HG02884 (cell line): ENCODE measurements around the gene LSM14B.
"Not testable (repeated sequence)": the region's sequence is repeated elsewhere in the genome, so short reads cannot be mapped to it uniquely, and the experiment has no call there.

Experiments
- ATAC-seq: cut with Tn5 transposase; IDR thresholded peaks from one replicate; pipeline ENCODE4 v1.9.1; 2021; ENCODE audit warnings: mild to moderate bottlenecking, moderate library complexity; ENCODE audit not compliant: unreplicated experiment

The LSM14B gene

DNA sequence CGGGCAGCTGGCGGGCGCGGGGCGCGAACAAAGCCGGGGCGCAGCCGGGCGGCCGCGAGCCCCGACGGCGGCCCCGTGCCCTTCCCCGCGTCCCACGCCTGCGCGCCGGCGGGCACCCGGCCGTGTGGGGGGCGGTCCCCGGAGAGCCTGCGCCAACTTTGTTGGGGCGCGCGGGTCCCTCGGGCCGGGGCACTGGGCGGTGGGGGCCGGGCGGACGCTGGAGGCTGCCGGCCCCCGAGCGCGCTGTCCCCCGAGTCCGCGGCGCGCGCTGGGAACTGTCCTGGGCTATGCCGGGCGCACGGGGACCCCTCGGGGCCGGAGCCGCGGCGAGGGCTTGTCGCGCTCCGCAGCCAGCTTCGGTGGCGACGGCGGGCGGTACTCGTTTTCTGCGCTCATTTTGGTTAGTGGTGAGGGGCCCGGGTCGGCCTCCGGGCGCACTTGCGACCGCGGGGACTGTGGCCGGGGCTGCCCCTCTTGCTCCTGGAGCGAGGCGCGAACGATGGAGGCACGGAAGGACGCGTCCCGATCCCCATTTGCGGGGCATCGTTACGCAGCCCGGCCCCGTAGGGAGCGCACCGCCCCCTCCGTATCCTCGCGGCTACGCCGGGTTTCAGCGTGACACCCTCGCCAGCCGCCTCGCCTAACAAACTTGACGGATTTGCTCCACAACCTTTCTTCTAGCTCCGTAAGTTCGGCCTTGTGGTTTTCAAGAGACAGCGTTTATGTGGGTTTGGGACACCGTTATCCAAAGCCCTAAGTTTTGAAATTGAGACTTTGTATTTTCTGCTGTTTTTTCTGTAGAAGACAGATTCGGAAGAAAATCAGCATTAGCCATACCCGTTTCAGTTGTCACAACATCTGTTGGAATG is 21.9 kb downstream of the LSM14B start:
- ATAC-seq = no peak

DNA sequence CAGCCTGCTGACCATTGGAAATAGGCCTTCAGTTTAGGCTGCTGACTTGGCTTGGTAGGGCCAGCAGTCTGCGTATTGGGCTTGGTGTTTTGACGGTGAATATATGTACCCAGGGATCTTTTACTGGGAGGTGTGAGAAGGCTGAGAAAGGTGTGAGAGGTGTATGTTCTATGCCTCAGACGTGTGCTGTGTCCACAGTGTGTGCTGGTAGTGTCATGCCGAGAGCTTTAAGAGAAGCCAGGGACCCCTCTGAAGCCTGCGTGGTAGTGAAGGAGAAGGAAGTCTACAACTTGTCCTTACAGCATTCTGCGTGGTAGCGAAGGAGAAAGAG is 23.4 kb downstream of the LSM14B start:
- no peak for ATAC-seq

DNA sequence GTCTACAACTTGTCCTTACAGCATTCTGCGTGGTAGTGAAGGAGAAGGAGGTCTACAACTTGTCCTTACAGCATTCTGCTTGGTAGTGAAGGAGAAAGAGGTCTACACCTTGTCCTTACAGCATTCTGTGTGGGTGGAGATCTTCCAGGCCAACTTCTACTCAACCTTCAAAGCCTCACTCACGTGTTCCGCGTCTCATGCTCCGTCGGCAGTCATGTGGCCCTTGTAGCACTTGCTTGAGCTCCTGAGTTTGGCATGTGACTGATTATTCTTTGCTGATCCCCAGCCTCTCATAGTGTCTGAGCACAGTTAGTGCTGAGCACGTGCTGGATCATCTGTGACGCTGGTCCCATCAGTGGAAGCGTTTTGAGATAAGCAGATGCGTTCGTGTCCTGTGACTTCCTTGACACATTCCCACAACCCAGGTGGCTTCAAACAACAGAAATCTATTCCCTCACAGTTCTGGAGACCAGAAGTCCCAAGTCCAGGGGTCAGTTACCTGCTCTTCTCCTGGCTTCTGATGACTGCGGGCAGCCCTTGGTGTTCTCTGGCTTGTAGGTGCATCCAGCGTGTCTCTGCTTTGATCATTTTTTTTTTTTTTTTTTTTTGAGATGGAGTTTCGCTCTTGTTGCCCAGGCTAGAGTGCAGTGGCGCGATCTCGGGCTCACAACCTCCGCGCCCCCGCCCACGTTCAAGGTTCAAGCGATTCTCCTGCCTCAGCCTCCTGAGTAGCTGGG is 23.9 kb downstream of the LSM14B start:
- ATAC-seq = no peak

DNA sequence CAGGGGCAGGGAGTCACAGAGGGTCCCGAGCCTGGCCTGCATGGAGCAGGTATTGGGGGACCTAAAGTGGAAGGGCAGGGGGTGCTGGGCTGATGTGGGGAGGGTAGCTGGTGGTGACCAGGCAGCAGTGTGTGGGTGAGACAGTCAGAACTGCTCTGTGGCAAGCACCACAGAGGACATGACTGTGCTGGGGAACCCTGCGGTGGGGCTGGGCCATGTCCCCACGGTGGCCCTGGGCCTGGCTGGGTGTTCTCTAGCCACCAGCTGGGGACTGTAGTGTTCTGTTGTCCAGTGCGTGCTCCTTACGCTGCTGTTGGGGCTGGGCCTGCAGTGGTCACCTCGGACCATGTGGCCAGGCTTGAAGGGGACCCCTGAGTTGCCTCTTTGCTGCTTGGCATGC is 24.9 kb downstream of the LSM14B start:
- no peak for ATAC-seq

DNA sequence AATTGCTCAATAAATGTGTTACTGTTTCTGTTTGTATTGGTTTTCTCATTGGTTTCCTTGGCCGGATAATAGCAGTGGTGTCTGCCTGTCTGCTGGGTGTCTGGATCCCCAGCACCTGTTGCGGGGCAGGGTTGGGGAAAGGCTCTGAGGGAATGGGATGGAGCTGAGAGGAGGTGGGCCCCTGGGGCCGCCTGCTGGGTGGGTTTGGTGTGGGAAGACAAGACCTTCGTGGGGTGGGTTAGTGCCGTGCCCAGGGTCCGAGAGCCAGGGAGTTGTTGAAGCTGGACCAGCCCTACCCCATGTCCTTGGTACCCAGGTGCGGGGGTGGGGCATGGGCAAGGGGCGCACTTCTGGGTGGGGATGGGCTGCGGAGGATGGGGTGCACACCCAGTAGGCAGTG is 25.3 kb downstream of the LSM14B start:
- no peak for ATAC-seq

DNA sequence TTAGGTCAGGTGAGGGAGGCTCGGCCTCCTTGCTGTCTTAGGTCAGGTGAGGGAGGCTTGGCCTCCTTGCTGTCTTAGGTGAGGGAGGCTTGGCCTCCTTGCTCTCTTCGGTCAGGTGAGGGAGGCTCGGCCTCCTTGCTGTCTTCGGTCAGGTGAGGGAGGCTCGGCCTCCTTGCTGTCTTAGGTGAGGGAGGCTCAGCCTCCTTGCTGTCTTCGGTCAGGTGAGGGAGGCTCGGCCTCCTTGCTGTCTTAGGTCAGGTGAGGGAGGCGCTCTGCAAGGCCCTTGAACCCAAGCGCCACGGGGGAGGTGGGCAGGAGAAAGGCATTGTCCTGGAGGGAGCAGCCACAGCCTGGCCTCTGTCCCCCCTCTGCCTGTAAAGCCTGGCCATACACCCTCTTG is 26.1 kb downstream of the LSM14B start:
- not testable (repeated sequence) for ATAC-seq

DNA sequence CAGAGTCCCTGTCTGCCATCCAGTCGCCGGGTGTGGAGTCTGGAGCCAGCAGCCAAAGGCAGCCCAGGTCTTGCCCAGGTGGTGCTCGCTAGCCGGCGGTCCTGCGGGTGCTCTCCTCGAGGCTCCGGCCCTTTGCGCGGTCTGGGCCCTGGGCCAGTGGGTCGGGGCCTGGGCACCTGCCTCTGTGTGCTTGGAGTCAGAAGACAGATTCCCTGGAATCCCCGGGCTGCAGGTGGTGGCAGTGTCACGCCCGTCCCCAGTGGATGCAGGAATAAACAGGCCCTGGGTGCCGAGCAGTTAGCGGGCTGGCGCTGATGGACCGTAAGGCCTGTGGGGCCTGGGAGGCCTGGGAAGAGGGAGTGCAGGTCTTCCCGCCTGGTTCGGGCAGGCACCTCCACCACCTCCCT is 26.6 kb downstream of the LSM14B start:
- ATAC-seq = no peak

DNA sequence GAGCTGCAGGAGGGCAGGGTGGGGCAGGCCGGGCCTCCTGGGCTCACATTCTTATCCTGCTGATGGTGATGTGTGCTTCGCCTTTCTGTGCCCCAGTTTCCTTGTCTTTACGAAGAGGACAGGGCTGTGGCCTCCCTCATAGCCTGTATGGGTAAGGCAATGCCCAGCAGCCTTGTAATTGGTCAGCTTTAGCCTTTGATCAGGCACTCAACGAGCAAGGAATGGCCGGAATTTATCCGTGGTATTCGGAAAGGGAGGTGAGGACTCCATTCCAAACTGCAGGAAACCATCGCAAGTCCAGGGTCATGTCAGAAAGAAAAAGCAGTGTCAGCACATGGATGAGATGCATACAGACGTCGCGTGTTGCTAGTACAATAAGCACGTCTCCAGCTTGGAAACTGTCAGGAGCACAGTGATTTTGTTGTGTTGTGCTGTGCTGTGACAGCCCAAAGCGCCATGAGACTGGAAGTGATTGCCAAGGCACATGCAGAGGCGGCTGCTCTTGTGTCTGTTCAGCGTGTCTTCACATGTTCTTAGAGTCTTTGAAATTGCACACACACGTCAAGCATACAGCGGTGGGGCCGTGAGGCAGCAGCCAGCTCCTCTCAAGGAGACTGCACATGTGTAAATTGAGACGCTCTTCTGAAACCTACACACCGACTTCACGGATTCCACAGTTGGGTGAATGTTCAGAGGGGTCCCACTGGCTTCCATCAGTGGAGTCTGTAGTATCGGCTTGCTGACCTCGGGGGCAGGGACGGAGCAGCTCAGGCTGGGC is 27.4 kb downstream of the LSM14B start:
- ATAC-seq = no peak

DNA sequence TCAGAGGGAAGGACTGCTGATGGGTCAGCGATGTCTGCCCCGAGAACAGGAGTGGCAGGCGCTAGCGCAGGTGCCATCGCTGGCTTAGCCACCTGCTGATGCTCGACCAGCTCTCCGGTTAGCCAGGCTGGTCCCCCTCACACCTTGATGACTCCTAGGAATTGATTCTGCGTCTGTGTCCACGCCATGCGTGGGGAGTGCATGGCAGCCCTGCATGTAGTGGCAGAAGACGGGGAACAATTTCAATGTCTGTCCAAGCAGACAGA is 28.0 kb downstream of the LSM14B start:
- no peak for ATAC-seq

DNA sequence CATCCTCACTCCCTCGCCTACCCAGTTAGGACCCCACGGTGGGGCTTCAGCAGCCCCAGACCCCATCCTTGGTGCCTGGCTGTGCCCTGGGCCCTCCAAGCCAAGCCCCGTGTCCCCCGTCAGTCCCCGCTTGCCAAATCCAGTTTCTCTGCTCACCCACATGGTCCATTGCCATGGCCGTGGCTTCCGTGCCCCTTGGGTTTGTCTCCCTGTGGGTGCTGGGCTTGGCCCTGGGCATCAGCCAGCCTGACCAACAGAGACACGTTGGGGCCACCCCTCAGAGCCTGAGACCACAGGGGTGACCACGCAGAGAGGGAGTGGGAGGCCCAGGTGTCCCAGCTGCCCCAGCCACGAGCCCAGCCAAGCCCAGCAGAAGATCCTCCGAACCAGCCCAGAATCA is 28.9 kb downstream of the LSM14B start:
- ATAC-seq = no peak

DNA sequence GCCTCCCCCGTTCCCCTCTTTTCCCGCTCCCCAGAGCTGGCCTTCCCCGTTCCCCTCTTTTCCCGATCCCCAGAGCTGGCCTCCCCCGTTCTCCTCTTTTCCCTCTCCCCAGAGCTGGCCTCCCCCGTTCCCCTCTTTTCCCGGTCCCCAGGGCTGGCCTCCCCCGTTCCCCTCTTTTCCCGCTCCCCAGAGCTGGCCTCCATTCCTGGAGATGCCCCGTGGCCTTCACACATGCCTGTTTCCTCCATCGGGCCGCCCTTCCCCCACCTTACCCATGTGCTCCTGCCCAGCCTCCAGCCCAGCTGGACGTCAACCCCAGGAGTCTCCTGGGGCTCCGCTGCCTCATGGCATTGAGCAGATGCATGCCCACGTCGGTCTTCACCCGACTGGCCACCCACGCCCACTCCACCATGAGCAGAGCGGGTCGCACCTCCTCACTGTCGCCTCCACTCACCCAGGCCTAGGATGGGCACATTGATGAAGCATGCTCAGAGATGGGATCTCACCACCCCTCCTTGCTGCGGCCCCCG is 29.6 kb downstream of the LSM14B start:
- ATAC-seq = no peak

DNA sequence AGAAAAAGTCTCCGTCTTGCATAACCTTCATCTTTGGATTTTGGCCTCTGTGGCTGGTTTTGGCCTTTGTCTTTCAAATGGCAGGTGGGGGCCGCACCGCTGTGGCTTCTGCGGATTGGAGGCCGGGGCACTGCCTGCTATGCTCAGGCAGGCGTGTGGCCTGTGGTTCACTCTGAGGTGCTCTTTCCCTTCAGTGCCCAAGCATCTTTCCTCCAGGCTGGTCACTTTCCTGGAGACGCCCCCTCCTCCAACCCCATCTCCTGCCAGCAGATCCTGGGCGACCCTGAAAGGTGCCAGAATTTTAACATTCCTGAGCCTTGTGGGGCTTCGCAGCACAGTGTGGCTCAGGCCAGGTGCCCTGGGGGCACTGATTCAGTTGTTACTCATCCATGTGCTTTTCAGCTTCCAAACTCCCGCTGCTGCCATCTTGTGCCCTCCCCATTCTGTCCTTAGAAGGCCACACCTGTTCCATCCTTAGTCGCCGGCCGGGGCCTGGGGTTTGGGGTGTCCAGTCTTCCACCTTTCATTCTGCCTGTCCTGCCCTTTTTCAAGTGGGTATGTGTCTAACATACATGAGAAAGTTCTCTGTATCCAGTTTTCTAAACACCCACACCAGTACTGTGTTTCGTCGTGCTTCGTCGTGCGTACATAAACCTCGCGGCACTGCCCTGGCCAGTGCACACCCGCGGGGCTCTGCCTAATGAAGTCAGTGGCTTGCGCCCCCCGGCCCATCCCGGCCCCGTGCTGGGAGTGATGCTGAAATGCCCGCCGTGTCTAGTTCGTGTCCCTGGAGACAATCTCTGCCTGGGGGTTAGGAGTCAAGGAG is 33.4 kb downstream of the LSM14B start:
- no peak for ATAC-seq

DNA sequence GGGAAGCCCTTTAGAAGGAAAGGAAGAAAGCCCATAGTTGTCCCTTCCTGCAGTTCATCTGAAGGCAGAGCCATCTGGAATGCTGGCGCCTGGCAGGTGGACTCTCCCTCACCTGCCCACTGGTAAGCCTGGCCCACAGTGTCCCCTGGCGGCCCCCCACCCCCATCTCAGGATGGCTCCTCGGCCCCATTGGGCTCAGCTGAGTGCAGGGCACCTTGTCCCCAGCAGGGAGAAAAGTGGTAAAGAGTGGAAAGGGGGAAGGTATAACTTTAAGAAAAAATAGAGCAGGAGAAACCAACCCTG is 33.9 kb downstream of the LSM14B start:
- ATAC-seq = no peak

DNA sequence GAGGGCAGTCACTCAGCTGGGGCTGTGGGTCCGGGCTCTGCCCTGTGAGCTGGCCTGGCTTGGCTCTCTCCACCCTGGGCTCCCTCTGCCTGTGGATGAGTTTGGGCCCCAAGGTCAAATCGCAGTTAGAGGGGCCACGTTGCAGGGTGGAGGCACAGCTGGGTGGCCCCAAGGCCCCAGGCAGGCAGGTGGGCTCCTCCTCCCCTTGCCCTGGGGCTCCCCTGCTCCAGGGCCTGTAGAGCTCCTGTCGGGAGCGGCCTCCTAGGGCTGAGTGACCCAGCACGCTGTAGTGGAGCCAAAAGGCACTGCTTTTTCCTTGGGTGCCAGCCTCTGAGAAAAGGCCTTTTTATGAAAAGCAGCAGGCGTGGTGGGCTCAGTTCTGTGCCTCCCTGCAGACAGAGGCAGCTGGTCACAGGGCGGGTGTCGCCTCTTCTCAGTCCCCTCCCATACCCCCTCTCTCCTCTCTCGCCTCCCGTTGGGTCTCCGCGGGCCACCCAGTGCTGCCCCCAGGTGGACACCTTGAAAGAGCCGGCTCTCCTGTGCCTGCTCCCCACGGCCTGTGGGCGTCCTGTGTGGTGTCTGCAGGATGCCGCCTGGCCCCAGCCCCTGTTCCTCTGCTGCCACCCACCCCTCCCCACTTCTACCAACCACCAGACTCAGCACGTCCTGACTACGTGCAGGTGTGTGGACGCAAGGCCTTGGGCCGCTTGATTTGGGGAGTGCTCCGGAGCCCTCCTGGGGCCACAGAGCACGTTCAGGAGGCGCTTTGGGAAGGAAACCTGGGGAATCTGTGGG is 34.5 kb downstream of the LSM14B start:
- ATAC-seq = no peak

DNA sequence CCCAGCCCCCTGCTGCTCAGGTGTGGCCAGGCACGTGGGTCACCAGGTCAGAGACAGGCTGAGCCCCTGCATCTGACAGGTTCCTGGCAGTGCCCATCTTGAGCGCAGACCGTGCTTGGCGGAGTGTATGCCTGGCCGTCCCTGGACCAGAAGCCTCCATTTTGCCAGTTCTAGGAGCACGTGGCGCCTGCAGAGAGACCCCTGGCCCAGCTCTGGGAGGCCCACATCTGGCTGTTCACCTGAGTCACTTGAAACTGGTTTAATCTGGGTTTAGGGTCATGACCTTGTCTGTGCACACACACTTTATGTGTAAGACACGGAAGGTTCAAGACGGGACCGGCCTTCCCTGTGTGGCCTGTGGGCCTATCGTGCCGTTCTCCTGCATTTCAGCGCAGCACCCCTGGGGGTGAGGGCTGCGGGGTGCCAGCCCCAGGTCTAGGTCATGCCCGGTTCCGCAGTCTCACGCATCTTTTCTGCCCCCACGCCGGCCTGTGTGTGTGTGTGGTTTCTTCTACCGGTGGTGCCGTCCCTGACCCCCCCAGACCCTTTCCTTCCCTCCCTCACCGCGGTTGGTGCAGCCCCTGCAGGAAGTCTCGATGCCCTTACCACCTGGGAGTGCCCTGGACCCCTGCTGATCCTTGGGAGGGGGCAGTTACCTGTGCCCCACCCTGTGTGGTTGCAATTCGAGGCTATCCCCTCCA is 35.3 kb downstream of the LSM14B start:
- ATAC-seq = no peak

DNA sequence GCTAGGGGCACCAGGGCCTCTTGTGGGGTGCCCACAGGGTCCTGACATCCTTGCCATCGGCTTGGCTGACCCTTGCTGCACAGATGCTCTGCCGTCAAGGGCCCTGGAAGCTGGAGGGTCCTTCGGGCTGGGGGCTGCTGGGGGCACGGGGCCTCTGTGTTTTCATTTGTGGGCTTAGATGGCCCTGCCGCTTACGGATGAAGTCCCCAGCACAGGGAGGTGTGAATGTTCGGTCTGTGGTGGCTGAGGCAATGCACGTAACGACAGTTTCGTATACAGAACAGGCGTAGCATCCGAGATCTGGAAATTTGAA is 35.8 kb downstream of the LSM14B start:
- ATAC-seq = no peak

DNA sequence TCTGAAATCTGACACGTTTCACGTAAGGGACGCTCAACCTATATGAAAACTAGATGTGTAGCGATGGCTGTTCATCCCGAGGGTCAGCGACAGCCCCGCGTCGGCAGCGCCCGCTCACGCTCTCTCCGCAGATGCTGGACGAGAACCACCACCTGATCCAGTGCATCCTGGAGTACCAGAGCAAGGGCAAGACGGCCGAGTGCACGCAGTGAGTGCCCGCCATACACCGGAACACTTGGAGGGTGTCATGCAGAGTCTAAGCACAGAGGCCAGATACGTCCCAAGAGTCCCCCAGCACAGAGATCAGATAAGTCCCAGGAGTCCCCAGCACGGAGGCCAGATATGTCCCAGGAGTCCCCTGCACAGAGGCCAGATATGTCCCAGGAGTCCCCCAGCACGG is 36.3 kb downstream of the LSM14B start:
- no peak for ATAC-seq

DNA sequence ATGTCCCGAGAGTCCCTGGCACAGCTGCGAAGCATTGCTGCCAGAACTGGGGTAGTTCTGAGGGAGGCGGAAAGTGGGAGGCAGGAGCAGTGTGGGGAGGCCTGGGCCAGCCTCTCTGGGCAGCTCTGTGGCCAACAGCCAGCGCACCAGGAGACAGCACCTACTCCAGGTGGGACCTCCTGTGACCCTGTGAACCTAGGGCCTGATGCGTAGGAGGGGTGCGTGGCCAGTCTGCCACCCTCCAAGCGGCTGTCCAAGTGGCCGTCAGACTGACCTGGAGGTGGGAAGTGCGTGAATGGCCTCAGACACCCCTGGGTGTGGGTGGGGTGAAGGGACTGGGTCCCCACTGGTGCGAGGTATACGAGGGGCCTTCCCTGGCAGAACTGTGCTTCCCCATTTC is 36.8 kb downstream of the LSM14B start:
- ATAC-seq = no peak

DNA sequence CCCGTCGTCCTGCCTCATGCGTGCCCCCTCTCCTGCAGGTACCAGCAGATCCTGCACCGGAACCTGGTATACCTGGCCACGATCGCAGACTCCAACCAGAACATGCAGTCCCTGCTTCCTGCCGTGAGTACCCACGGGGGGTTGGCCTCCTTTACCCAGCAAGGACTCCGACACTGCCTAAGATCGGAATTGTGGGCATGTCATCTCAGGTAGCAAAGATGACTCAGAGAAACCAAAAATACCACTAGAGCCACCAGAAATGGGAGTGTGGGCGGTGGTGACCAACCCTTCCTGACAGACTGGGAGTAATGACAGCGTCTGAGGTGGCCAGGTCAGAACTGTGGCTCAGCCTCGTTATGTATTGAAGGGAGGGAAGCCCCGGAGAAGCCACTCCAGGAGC is 37.6 kb downstream of the LSM14B start:
- no peak for ATAC-seq

DNA sequence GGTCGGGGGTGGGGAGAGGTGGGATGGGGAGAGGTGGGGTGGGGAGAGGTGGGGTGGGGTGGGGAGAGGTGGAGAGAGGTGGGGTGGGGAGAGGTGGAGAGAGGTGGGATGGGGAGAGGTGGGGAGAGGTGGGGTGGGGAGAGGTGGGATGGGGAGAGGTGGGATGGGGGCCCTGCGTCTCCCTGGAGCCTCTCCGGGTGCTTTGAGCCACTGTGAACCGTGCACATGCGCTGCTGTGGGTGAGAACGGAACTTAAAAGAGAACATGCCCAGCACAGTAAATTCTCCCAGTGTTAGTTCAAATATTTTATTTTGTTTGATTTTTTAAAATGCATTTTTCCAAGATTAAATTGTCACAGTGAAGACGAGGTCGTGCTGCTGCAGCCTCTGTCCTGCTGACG is 38.0 kb downstream of the LSM14B start:
- no peak for ATAC-seq
